HG02798 (cell line): ENCODE measurements around the gene TBC1D22A.

ENCODE experiments used
- ATAC-seq: cut with Tn5 transposase; IDR thresholded peaks from one replicate; pipeline ENCODE4 v1.9.1; 2021; ENCODE audit warnings: mild to moderate bottlenecking; ENCODE audit not compliant: unreplicated experiment, poor library complexity

The TBC1D22A gene

GRCh38 chr22:47196166-47196849, 433.9 kb downstream of the TBC1D22A start:
- ATAC-seq, result no peak

GRCh38 chr22:47196881-47197772, 434.7 kb downstream of the TBC1D22A start:
- no peak for ATAC-seq

- ATAC-seq, result no peak
Observed at GRCh38 chr22:47197773-47198500, 435.5 kb downstream of the TBC1D22A start.

- no peak for ATAC-seq
Observed at GRCh38 chr22:47198801-47199251, 436.4 kb downstream of the TBC1D22A start.

GRCh38 chr22:47199261-47199978, 437.0 kb downstream of the TBC1D22A start:
- ATAC-seq, result no peak

- ATAC-seq, result no peak
Observed at GRCh38 chr22:47199979-47200272, 437.5 kb downstream of the TBC1D22A start.

- no peak for ATAC-seq
Observed at GRCh38 chr22:47200273-47201051, 438.0 kb downstream of the TBC1D22A start.

GRCh38 chr22:47201186-47201995, 438.9 kb downstream of the TBC1D22A start:
- no peak for ATAC-seq

- ATAC-seq, result no peak
Observed at GRCh38 chr22:47201996-47202818, 439.8 kb downstream of the TBC1D22A start.

GRCh38 chr22:47202819-47203553, 440.5 kb downstream of the TBC1D22A start:
- no peak for ATAC-seq

- ATAC-seq, result no peak
Observed at GRCh38 chr22:47203554-47203991, 441.1 kb downstream of the TBC1D22A start.

GRCh38 chr22:47204002-47204979, 441.8 kb downstream of the TBC1D22A start:
- no peak for ATAC-seq

GRCh38 chr22:47205081-47205491, 442.6 kb downstream of the TBC1D22A start:
- no peak for ATAC-seq

- ATAC-seq, result no peak
Observed at GRCh38 chr22:47205554-47205953, 443.1 kb downstream of the TBC1D22A start.

GRCh38 chr22:47206164-47206563, 443.7 kb downstream of the TBC1D22A start:
- no peak for ATAC-seq

GRCh38 chr22:47206666-47207218, 444.3 kb downstream of the TBC1D22A start:
- ATAC-seq, result no peak
